A673 (cell line): ENCODE results near the gene HMCN1.

Experiments
- EZH2 ChIP-seq: fragments of 200-600 bp; sonication (generic); IDR thresholded peaks from 2 replicates; pipeline ENCODE4 v1.6.1; 2017; ENCODE audit warnings: borderline replicate concordance, low read depth, mild to moderate bottlenecking, mixed read lengths, antibody characterized with exemption, low read length; ENCODE audit not compliant: poor library complexity, severe bottlenecking
- TF ChIP-seq, protein P1 (sequence below): fragments of 300-800, 200-600 bp; sonication (generic); conservative IDR thresholded peaks from 2 replicates; pipeline ENCODE4 v1.5.1; 2017; ENCODE audit warnings: low read depth, mild to moderate bottlenecking, antibody characterized with exemption, low read length, moderate library complexity, mixed read lengths

DNA sequence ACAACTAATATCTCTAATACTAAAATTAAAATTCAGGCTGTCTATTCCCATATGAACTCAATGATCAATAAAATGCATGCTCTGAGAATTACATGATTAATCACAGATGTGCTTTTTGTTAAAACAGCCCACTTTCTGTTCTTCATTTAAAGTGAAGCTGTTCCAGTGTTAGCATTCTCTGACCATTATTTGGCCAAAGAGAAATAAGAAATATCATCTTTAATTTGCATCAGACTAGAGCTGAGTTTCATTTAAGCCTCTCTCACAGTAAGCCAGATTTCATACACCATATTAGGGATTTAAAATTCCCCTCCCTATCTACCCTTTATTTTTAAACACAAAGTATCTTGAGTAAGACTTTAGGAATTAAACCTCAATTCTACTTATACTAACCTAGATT, 379.3 kb downstream of the HMCN1 start:
- TF ChIP-seq, protein P1, sequence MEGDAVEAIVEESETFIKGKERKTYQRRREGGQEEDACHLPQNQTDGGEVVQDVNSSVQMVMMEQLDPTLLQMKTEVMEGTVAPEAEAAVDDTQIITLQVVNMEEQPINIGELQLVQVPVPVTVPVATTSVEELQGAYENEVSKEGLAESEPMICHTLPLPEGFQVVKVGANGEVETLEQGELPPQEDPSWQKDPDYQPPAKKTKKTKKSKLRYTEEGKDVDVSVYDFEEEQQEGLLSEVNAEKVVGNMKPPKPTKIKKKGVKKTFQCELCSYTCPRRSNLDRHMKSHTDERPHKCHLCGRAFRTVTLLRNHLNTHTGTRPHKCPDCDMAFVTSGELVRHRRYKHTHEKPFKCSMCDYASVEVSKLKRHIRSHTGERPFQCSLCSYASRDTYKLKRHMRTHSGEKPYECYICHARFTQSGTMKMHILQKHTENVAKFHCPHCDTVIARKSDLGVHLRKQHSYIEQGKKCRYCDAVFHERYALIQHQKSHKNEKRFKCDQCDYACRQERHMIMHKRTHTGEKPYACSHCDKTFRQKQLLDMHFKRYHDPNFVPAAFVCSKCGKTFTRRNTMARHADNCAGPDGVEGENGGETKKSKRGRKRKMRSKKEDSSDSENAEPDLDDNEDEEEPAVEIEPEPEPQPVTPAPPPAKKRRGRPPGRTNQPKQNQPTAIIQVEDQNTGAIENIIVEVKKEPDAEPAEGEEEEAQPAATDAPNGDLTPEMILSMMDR = no peak
- no peak for TF ChIP-seq EZH2
